Astrocyte of the cerebellum (primary cell): ENCODE measurements around the gene GPR78.

Source experiments
- DNase-seq: peaks from one replicate; pipeline ENCODE4 v3.0.0-alpha.2; 2011; ENCODE audit warnings: low read depth
- H3K4me3 ChIP-seq: 2 replicates; pipeline ENCODE4 v1.5.1; 2011; ENCODE audit warnings: mild to moderate bottlenecking, low read depth, low read length, moderate library complexity
- in situ Hi-C: cut with HindIII; loops from 2 replicates; pipeline ENCODE4 v1.10.0; 2017; ENCODE audit warnings: low sequenced_read_pairs
- TF ChIP-seq, protein P1 (sequence below): IDR thresholded peaks from 2 replicates; pipeline ENCODE4 v1.5.1; 2012; ENCODE audit warnings: low read length, low read depth, moderate library complexity, mild to moderate bottlenecking; ENCODE audit errors: missing control alignments

GPR78 gene

GRCh38 chr4:8580321-8581093 lies at the start of gene GPR78:
Gene GPR78 (plus strand): TSS chr4:8580392. CDS start chr4:8580983, 591 bp downstream.
- in situ Hi-C loops = no loop called here
- DNase-seq = no peak
- TF ChIP-seq, protein P1, sequence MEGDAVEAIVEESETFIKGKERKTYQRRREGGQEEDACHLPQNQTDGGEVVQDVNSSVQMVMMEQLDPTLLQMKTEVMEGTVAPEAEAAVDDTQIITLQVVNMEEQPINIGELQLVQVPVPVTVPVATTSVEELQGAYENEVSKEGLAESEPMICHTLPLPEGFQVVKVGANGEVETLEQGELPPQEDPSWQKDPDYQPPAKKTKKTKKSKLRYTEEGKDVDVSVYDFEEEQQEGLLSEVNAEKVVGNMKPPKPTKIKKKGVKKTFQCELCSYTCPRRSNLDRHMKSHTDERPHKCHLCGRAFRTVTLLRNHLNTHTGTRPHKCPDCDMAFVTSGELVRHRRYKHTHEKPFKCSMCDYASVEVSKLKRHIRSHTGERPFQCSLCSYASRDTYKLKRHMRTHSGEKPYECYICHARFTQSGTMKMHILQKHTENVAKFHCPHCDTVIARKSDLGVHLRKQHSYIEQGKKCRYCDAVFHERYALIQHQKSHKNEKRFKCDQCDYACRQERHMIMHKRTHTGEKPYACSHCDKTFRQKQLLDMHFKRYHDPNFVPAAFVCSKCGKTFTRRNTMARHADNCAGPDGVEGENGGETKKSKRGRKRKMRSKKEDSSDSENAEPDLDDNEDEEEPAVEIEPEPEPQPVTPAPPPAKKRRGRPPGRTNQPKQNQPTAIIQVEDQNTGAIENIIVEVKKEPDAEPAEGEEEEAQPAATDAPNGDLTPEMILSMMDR = no peak
- H3K4me3 ChIP-seq = no peak within 1 kb of the TSS

DNA sequence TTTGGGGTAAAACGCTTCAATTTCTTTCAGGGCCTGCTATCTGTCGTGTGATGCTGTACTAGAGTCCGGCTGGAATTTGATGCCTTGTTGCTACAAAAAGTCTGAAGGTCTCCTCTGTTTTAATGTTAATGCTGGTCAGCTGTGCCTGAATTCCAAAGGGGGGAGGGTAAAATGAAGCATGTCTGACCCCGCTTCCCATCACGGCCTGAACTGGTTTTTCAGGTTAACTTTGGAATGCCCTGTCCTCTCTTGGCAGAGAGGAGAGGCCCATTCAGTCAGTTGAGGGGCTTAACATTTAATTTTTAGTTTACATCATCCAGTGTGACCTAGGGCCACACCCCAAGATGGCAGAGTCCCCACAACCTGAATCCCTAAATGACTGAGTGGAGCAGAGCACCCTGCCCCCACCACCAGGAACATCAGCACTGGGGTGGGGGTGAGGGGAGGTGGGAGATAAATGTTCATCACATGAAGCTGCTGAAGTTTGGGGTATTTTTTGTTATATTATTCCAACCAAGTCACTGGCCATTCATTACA lies 47.9 kb upstream of the GPR78 start:
- DNase-seq = no peak
- H3K4me3 ChIP-seq = no peak overlapping the region
- TF ChIP-seq, protein P1 = no peak
- in situ Hi-C loops = no loop called here

- DNase-seq = no peak
- TF ChIP-seq, protein P1 = no peak
- H3K4me3 ChIP-seq = no peak overlapping the region
- in situ Hi-C loops = no loop called here
These were observed 46.8 kb upstream of the GPR78 start for GRCh38 chr4:8533274-8533865.

DNA sequence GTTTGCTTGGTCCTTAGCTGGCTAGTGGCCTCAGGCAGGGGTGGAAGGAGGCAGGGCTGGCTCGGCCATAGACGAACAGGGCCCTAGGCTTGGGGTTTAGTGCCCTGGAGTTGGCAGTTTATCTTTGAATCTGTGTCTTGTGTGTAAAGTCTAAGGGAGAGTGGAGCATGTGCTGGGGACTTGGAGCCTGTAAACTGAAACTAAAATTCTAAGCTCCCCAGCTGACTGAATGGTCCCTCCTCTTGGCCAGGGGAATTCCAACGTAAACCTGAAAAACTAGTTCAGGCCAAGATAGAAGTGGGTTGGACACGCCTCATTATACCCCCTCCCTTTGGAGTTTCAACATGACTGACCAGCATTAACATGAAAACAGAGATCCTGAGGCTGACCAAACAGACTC lies 46.1 kb upstream of the GPR78 start:
- in situ Hi-C loops = no loop called here
- peak; percentile 59 for DNase-seq

DNA sequence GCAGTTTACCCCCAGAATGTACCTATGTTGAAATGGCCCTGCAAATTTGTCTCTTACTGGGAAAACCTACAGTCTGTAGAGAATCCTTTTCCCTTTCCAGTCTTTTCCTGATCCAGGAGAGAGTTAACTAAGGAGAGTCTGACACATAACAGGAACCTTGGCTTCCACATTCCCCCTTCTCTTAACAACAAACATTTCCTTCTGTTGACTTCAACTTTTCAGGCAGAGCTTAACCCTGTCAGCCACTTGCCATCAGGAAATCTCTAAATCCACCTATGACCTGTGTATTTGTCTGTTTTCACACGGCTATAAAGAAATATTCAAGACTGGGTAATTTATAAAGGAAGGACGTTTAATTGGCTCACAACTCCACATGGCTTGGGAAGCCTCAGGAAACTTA lies 45.6 kb upstream of the GPR78 start:
- in situ Hi-C loops = no loop called here
- no peak for DNase-seq
- TF ChIP-seq, protein P1 = no peak

More for the DNA sequence above, 46.1 kb upstream of the GPR78 start:
- TF ChIP-seq, protein P1 = no peak
- no peak overlapping the region for H3K4me3 ChIP-seq

DNA sequence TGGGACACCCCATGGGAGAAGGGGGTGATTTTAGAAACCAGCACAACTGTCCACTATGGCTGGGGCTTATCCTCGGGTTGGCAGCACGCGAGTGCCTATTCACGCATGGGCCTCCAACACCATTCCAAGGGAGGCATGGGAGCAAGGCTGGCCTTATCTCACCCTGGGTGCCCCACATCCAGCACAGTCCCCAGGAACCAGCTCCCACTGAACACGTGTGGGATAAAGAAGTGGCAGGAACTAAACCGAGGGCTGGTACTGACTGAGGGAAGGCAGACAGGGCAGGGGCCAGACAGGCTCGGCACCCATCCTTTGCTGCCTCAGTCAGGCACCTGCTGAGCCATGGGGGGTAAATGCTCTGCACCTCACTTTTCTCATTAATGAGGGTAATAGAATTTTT lies 43.7 kb upstream of the GPR78 start:
- in situ Hi-C loops = no loop called here
- TF ChIP-seq, protein P1 = no peak

More for the DNA sequence above, 45.6 kb upstream of the GPR78 start:
- no peak overlapping the region for H3K4me3 ChIP-seq

More for the DNA sequence above, 43.7 kb upstream of the GPR78 start:
- DNase-seq = no peak
- no peak overlapping the region for H3K4me3 ChIP-seq
